ENCODE results near the gene CA14. TPM values are rescaled to one million over a fixed set of nuclear protein-coding genes. Genes with fewer than 3 reads are reported as not detected.

CA14 gene
- total and polyA plus RNA-seq, 7 experiments from 2014 or later = 0.35 to 1.7 TPM; not detected in 5

GRCh38 chr1:150288382-150288781 is 30.8 kb downstream of the CA14 start:
- Mint-ChIP-seq H3K27ac (no peak overlapping the region), H3K4me1 (peaks cover 6 to 13% (median 7%) of the 10 kb centered on the region in 7 donors), H3K4me3 (no peak overlapping the region), H3K36me3 (peaks cover 0 to 1% (median 0%) of the 10 kb centered on the region in 5 donors), H3K9me3 (no peaks in the 10 kb centered on the region), H3K27me3 (no peaks in the 10 kb centered on the region)
- H3K9me3 ChIP-seq (ENCODE audit: control insufficient read depth in 2 of 3, low read length in 3 of 3) = no peaks in the 10 kb centered on the region
- peaks cover 2 to 6% of the 10 kb centered on the region in 2 donors for H3K4me1 ChIP-seq (ENCODE audit: control insufficient read depth in 2 of 2, insufficient read depth in 2 of 2, low read length in 2 of 2)
- no peak overlapping the region for H3K4me3 ChIP-seq (ENCODE audit: low read length)
- no peaks in the 10 kb centered on the region for H3K27me3 ChIP-seq (ENCODE audit: control insufficient read depth in 2 of 2, insufficient read depth in 2 of 2, low read length in 2 of 2)
- ATAC-seq = no peak
- CTCF ChIA-PET = no interaction called here
- DNase-seq = no peak
- intact Hi-C loops (cut with micrococcal nuclease) = no loop called here
- POLR2A ChIA-PET = interaction anchor here (1.1 kb wide), 1 partner anchor 10 kb away, joined by 3 read pairs; no protein-coding TSS in a partner anchor
- no peaks in the 10 kb centered on the region for H3K36me3 ChIP-seq (ENCODE audit: control insufficient read depth in 2 of 3, insufficient read depth in 3 of 3, low read length in 3 of 3)
- no peak overlapping the region for H3K27ac ChIP-seq (ENCODE audit: low read depth, low read length)

GRCh38 chr1:150288822-150289221 is 31.2 kb downstream of the CA14 start:
- H3K9me3 Mint-ChIP-seq = no peaks in the 10 kb centered on the region
- no peak for ATAC-seq
- intact Hi-C loops (cut with micrococcal nuclease) = no loop called here
- Histone ChIP-seq H3K9me3 (ENCODE audit: control insufficient read depth in 2 of 3, low read length in 3 of 3) (no peaks in the 10 kb centered on the region), H3K4me1 (ENCODE audit: control insufficient read depth in 2 of 2, insufficient read depth in 2 of 2, low read length in 2 of 2) (peaks cover 3 to 8% of the 10 kb centered on the region in 2 donors), H3K27ac (ENCODE audit: low read depth, low read length) (no peak overlapping the region), H3K27me3 (ENCODE audit: control insufficient read depth in 2 of 2, insufficient read depth in 2 of 2, low read length in 2 of 2) (no peaks in the 10 kb centered on the region), H3K36me3 (ENCODE audit: control insufficient read depth in 2 of 3, insufficient read depth in 3 of 3, low read length in 3 of 3) (no peaks in the 10 kb centered on the region), H3K4me3 (ENCODE audit: low read length) (no peak overlapping the region)
- no peak overlapping the region for H3K27ac Mint-ChIP-seq
- peaks cover 8 to 13% (median 11%) of the 10 kb centered on the region in 7 donors for H3K4me1 Mint-ChIP-seq
- H3K4me3 Mint-ChIP-seq = no peak overlapping the region
- no peaks in the 10 kb centered on the region for H3K27me3 Mint-ChIP-seq
- POLR2A ChIA-PET = interaction anchor here (1.1 kb wide), 1 partner anchor 9 kb away, joined by 3 read pairs; no protein-coding TSS in a partner anchor
- peaks cover 0 to 1% (median 0%) of the 10 kb centered on the region in 5 donors for H3K36me3 Mint-ChIP-seq
- no peak for DNase-seq
- CTCF ChIA-PET = no interaction called here

- Mint-ChIP-seq H3K4me1 (peaks cover 20 to 45% (median 32%) of the 10 kb centered on the region in 7 donors), H3K4me3 (peak within 1 kb of the TSS; percentile 85 to 97 (median 92)), H3K27ac (peak within 1 kb of the TSS; percentile 92 to 100 (median 98)), H3K36me3 (peaks cover 6 to 8% (median 6%) of the 10 kb centered on the region in 5 donors), H3K9me3 (no peaks in the 10 kb centered on the region), H3K27me3 (no peaks in the 10 kb centered on the region)
- no peaks in the 10 kb centered on the region for H3K9me3 ChIP-seq (ENCODE audit: control insufficient read depth in 2 of 3, low read length in 3 of 3)
- ChIA-PET CTCF (interaction anchor here (1.0 kb wide), 1 partner anchor 38 kb away, joined by 3 read pairs; no protein-coding TSS in a partner anchor), POLR2A (no interaction called here)
- H3K27me3 ChIP-seq (ENCODE audit: control insufficient read depth in 2 of 2, insufficient read depth in 2 of 2, low read length in 2 of 2) = no peaks in the 10 kb centered on the region
- peak within 1 kb of the TSS; percentile 92 for H3K27ac ChIP-seq (ENCODE audit: low read depth, low read length)
- peak; percentile 64 to 88 (median 83) for DNase-seq
- H3K4me3 ChIP-seq (ENCODE audit: low read length) = peak within 1 kb of the TSS; percentile 76
- peak; percentile 99 for ATAC-seq
- intact Hi-C loops (cut with micrococcal nuclease) = loop anchor here (1.0 to 2.0 kb wide), 10 partner anchors 9 to 404 kb away; partner anchors contain the start of genes ANP32E (in 2 of the 2), APH1A (in 2 of the 2), PRPF3 (in 2 of the 2) and CIART (in 1 of the 2)
- H3K36me3 ChIP-seq (ENCODE audit: control insufficient read depth in 2 of 3, insufficient read depth in 3 of 3, low read length in 3 of 3) = peaks cover 0 to 6% (median 0%) of the 10 kb centered on the region in 3 experiments
- H3K4me1 ChIP-seq (ENCODE audit: control insufficient read depth in 2 of 2, insufficient read depth in 2 of 2, low read length in 2 of 2) = peaks cover 10 to 14% of the 10 kb centered on the region in 2 donors
These were observed 36.1 kb downstream of the CA14 start, which contains the start of gene MRPS21 for GRCh38 chr1:150293433-150294253. Gene MRPS21 (plus strand): TSS chr1:150293861. CDS start chr1:150294367, 506 bp downstream.

DNA sequence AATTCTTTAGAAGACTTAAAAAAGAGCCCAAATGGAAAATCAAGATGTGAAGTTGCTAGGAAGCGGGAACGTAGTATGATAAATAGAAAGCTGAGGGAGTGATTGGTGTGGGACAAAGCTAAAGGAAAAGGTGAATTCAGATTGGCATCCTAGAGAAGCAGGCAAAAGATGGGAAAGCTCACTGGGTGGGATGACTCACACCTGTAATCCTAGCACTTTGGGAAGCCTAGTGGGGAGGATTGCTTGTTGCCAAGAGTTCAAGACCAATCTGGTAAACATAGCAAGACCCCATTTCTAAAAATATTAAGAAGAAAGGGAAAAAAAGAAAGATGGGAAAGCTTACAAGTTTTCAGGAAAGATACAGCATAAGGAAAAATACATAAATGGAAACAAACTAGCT is 37.9 kb downstream of the CA14 start:
- peak overlapping the region in 8 of 9 donors; percentile 5 to 78 (median 60) for H3K27ac Mint-ChIP-seq
- POLR2A ChIA-PET = interaction anchor here (0.6 to 1.1 kb wide), 4 partner anchors 29 to 338 kb away, joined by 3 to 4 read pairs (median 4); partner anchors contain the start of gene RPRD2
- H3K36me3 Mint-ChIP-seq = peaks cover 6 to 11% (median 6%) of the 10 kb centered on the region in 5 donors

GRCh38 chr1:150299716-150300115 is 42.1 kb downstream of the CA14 start:
- no peak overlapping the region for H3K4me3 ChIP-seq (ENCODE audit: low read length)
- peaks cover 15 to 39% (median 26%) of the 10 kb centered on the region in 7 donors for H3K4me1 Mint-ChIP-seq
- peak overlapping the region in 1 of 9 donors; percentile 9 for H3K27ac Mint-ChIP-seq
- CTCF ChIA-PET = no interaction called here
- ATAC-seq = no peak
- no peaks in the 10 kb centered on the region for H3K27me3 ChIP-seq (ENCODE audit: control insufficient read depth in 2 of 2, insufficient read depth in 2 of 2, low read length in 2 of 2)
- DNase-seq = no peak
- no peaks in the 10 kb centered on the region for H3K4me1 ChIP-seq (ENCODE audit: control insufficient read depth in 2 of 2, insufficient read depth in 2 of 2, low read length in 2 of 2)
- no peak overlapping the region for H3K4me3 Mint-ChIP-seq
- intact Hi-C loops (cut with micrococcal nuclease) = no loop called here
- peaks cover 15 to 30% (median 15%) of the 10 kb centered on the region in 5 donors for H3K36me3 Mint-ChIP-seq
- no peaks in the 10 kb centered on the region for H3K9me3 ChIP-seq (ENCODE audit: control insufficient read depth in 2 of 3, low read length in 3 of 3)
- peaks cover 0 to 30% (median 0%) of the 10 kb centered on the region in 3 experiments for H3K36me3 ChIP-seq (ENCODE audit: control insufficient read depth in 2 of 3, insufficient read depth in 3 of 3, low read length in 3 of 3)
- no peak overlapping the region for H3K27ac ChIP-seq (ENCODE audit: low read depth, low read length)
- POLR2A ChIA-PET = interaction anchor here (0.7 to 1.0 kb wide), 2 partner anchors 10 to 902 kb away, joined by 3 read pairs; no protein-coding TSS in a partner anchor
- H3K9me3 Mint-ChIP-seq = no peaks in the 10 kb centered on the region
- H3K27me3 Mint-ChIP-seq = no peaks in the 10 kb centered on the region

More for the DNA sequence above, 37.9 kb downstream of the CA14 start:
- H3K9me3 ChIP-seq (ENCODE audit: control insufficient read depth in 2 of 3, low read length in 3 of 3) = no peaks in the 10 kb centered on the region
- ATAC-seq = no peak
- CTCF ChIA-PET = interaction anchor here (0.6 kb wide), 1 partner anchor 36 kb away, joined by 3 read pairs; no protein-coding TSS in a partner anchor
- peak overlapping the region; percentile 23 for H3K27ac ChIP-seq (ENCODE audit: low read depth, low read length)
- Mint-ChIP-seq H3K9me3 (no peaks in the 10 kb centered on the region), H3K4me3 (peak overlapping the region in 7 of 10 donors; percentile 0 to 85 (median 11)), H3K4me1 (peaks cover 22 to 45% (median 32%) of the 10 kb centered on the region in 7 donors), H3K27me3 (no peaks in the 10 kb centered on the region)
- intact Hi-C loops (cut with micrococcal nuclease) = loop anchor here in 1 of 2 donors (1.0 kb wide), 1 partner anchor 20 kb away; no protein-coding TSS in a partner anchor
- H3K27me3 ChIP-seq (ENCODE audit: control insufficient read depth in 2 of 2, insufficient read depth in 2 of 2, low read length in 2 of 2) = no peaks in the 10 kb centered on the region
- H3K36me3 ChIP-seq (ENCODE audit: control insufficient read depth in 2 of 3, insufficient read depth in 3 of 3, low read length in 3 of 3) = peaks cover 0 to 10% (median 0%) of the 10 kb centered on the region in 3 experiments
- DNase-seq = no peak
- no peak overlapping the region for H3K4me3 ChIP-seq (ENCODE audit: low read length)
- peaks cover 10 to 14% of the 10 kb centered on the region in 2 donors for H3K4me1 ChIP-seq (ENCODE audit: control insufficient read depth in 2 of 2, insufficient read depth in 2 of 2, low read length in 2 of 2)

DNA sequence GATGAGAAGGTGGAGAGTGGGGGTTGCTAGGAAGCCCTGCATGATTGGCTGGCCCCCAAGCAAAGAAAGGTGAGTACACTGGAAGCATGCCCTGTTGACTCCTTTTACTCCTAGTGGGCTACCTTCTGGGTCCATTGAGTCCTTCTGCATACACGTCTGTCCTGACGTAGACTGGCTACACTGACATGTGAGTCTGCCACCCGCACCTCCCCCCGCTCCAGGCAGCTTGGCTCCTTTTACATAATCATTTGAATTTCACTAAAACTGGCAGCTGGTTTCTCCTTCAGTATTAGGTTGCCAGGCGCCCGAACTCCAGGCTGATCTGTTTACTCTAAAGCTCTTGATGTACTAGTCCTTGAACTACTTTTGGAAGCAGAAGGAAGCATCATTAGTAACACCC is 44.8 kb downstream of the CA14 start:
- intact Hi-C loops (cut with micrococcal nuclease) = loop anchor here in 1 of 2 donors (1.0 kb wide), 1 partner anchor 9 kb away; the partner anchor contains the start of gene MRPS21
- Mint-ChIP-seq H3K27ac (peak overlapping the region in 5 of 9 donors; percentile 2 to 79 (median 28)), H3K9me3 (no peaks in the 10 kb centered on the region), H3K36me3 (peaks cover 8 to 27% (median 9%) of the 10 kb centered on the region in 5 donors), H3K4me1 (peaks cover 5 to 17% (median 11%) of the 10 kb centered on the region in 7 donors), H3K27me3 (no peaks in the 10 kb centered on the region), H3K4me3 (no peak overlapping the region)
- Histone ChIP-seq H3K4me1 (ENCODE audit: control insufficient read depth in 2 of 2, insufficient read depth in 2 of 2, low read length in 2 of 2) (no peaks in the 10 kb centered on the region), H3K36me3 (ENCODE audit: control insufficient read depth in 2 of 3, insufficient read depth in 3 of 3, low read length in 3 of 3) (peaks cover 0 to 25% (median 0%) of the 10 kb centered on the region in 3 experiments), H3K9me3 (ENCODE audit: control insufficient read depth in 2 of 3, low read length in 3 of 3) (no peaks in the 10 kb centered on the region), H3K4me3 (ENCODE audit: low read length) (no peak overlapping the region), H3K27me3 (ENCODE audit: control insufficient read depth in 2 of 2, insufficient read depth in 2 of 2, low read length in 2 of 2) (no peaks in the 10 kb centered on the region), H3K27ac (ENCODE audit: low read depth, low read length) (no peak overlapping the region)
- ATAC-seq = no peak
- ChIA-PET CTCF (no interaction called here), POLR2A (interaction anchor here (1.1 kb wide), 1 partner anchor 11 kb away, joined by 5 read pairs; no protein-coding TSS in a partner anchor)
- DNase-seq = no peak
